Middle frontal gyrus (tissue), 1 donor: ENCODE data around the gene KCNG1.
"Not testable (repeated sequence)": the region's sequence is repeated elsewhere in the genome, so short reads cannot be mapped to it uniquely, and the experiment has no call there.

Experiments
- DNase-seq: peaks from one replicate; pipeline ENCODE4 v3.0.0-alpha.2; 2015; ENCODE audit warnings: low spot score; ENCODE audit errors: extremely low spot score

The KCNG1 gene

DNA sequence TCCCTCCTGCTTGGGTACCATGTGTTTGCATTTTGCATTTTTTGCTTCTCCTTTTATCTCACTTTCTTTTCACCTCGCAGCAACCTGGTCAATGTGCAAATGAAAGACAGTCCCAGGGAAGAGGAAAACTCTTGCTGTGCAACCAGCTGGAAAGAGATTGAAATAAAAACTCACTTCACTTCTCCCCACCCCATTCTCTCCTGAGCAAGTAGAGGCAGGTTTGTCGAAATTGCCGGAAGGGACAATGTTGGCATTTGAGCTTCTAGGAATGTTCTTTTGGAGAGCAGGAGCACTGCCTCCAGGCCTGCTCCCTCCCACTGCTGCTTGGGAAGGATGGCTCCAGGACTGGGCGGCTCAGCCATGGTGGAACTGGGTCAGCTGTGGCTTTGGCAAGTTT, 30.6 kb downstream of the KCNG1 start:
- no peak for DNase-seq

DNA sequence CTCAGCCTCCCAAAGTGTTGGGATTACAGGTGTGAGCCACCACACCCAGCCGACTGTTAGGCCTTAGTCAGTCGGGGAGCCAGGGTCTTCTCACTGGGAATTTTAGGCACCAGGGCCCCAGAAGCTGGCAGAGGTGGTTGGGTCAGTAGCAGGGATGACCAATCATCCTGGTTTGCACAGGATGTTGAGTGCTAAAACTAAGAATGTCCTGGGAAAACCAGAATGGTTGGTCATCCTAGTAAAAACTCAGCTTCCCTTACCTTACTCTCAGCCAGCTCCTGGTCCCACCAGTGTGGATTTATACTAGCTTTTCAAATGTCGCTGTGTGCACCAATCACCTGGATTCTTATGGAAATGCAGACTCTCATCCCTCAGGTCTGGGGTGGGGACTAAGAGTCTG, 31.8 kb downstream of the KCNG1 start:
- DNase-seq, result no peak

DNA sequence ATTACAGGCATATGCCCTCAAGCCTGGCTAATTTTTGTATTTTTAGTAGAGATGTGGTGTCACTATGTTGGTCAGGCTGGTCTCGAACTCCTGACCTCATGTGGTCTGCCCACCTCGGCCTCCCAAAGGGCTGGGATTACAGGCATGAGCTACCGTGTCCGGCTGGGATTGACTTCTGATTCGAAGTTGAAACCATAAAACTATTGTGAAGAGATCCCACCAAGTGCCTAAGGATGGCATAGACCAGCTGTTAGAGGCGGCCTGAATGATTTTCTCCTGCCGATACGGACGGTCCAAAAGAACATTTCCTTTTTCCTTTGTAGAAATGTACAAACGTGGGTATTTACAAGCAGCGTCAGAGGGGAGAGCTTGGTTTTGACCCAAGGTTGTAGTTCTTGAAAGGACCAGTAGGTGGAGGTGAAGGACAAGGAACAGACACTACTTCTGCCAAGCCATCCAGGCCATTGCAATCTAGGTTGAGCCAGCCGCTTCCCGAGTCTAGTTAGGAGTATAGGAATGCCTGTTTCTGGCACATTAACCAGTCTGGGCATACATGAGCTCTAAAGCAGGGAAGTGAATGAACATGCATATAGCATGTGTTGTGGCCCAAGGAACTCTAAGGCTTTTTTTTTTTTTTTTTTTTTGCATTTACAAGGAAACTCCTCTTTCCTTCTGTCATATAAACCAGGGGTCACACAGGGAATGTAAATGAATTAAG, 35.3 kb downstream of the KCNG1 start:
- peak; percentile 67 for DNase-seq

DNA sequence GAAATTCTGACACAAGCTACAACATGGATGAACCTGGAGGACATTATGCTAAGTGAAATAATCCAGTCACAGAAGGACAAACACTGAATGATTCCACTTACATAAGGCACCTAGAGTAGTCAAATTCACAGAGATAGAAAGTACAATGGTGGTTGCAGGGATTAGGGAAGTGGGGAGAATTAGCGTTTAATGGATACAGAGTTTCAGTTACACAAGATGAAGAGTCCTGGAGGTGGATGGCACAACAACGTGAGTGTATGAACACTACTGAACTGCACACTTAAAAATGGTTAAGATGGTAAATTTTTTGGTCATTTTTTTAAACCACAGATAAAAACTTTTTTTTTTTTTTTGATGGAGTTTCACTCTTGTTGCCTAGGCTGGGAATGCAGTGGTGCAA, 39.6 kb downstream of the KCNG1 start:
- no peak for DNase-seq

DNA sequence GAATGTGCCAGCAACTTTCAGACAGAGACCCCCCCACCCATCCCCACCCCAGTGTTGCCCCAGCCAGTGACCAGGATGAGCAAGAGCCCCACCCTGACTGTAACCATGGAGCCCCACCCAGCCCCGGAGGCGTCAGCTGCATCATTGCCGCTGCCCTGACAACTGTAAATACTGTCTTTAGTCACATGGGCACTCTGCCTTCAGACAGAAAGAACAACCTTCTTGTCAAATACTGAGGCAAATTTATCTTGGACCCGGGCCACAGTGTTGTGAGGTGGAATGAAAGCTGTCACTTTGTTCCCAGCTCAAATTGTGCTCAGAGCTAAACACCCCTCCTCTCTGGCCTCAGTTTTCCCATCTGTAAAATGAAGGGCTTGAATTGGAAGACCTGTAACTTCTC, 40.5 kb downstream of the KCNG1 start:
- no peak for DNase-seq

DNA sequence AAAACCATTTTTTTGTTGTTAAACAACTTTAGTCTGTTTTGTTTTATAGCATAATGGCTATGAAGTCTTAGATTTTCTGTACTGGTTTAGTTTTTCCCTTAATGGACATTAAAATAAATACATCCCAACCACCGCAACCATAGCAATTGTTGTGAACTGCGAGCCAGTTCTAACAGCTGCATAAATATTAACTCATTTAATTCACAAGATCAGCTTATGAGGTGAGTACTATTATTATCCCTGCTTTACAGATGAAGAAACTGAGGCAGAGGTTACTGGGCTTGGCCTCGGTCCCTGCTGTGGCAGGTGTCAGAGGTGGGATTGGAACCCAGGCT, 41.2 kb downstream of the KCNG1 start:
- no peak for DNase-seq

DNA sequence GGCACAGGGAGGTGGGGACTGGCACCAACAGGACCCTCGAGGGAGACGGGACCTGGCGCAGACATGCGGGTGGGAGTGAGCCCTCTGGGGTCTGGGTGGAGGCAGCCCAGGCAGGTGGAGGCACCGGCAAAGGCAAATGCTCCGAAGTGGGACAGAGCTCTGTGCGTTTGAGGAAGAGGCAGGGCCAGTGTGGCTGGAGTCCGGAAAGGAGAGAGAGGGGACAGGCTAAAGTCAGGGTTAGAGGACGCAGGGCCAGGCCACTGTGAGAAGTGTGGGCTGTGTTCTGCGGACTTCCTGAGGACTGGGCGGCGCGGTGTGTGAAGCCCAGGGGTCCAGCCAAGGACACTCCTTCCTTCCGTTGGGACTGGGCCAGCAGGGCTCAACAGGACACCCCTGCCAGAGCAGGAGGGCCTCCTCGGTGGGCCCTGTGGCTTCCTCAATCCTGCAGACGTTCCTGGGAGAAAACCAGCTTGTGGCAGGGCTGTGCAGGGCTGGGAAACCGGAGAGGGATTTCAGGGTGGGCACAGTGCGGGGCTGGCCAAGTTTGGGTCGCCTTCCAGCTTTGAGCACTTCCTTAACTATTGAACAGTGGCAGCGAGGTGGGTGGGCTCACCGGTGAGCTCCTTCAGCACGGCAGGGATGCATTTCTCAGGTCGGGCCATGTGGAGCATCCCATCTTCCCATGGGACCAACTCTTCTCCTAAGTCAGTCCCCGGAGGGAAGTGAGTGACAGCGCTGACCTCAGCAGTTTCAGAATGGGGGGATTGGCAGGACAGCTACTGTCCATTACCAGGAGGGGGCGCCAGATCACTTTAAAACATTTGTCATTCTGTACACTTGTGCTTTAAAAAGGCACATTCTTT, 41.8 kb downstream of the KCNG1 start:
- DNase-seq, result no peak

DNA sequence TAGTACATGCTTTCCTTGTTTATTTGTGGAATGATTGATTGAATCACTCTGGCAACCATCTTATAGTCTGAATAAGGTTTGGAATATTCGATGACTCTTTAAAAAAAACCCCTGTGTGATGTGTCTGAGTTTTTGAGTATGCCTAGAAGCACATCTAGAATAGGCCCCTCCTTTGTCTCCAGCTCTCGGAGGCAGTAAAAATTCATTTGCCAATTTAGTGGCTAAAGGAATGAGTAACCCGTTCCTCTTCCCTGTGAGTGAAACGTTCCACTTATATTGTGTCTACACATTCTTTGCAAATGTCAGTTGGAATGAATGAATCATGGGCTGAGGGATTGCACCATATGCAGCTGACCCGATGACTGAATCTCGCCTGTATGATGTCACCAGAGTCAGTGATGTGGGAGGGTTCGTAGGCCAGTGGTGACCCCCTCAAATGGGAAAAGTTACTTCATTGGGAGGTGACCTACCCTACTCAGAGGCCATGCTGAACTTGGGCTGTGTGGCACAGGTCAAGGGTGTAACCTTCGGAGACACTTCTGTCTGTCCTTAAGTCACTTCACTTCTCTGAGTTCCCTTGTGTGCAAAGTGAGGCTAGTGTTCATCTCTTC, 42.7 kb downstream of the KCNG1 start:
- no peak for DNase-seq

DNA sequence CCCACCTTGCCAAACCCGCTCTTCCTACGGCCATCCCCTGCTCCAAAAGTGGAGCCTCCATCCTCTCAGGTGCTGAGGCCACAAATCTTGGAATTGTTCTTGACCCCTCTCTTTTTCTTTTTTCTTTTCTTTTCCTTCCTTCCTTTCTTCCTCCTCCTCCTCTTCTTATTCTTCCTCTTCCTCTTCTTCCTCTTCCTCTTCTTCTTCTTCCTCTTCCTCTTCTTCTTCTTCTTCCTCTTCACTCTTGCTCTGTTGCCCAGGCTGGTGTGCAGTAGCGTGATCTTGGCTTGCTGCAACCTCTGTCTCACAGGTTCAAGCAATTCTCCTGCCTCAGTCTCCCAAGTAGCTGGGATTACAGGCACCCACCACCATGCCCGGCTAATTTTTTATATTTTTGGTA, 44.4 kb downstream of the KCNG1 start:
- DNase-seq, result not testable (repeated sequence)

DNA sequence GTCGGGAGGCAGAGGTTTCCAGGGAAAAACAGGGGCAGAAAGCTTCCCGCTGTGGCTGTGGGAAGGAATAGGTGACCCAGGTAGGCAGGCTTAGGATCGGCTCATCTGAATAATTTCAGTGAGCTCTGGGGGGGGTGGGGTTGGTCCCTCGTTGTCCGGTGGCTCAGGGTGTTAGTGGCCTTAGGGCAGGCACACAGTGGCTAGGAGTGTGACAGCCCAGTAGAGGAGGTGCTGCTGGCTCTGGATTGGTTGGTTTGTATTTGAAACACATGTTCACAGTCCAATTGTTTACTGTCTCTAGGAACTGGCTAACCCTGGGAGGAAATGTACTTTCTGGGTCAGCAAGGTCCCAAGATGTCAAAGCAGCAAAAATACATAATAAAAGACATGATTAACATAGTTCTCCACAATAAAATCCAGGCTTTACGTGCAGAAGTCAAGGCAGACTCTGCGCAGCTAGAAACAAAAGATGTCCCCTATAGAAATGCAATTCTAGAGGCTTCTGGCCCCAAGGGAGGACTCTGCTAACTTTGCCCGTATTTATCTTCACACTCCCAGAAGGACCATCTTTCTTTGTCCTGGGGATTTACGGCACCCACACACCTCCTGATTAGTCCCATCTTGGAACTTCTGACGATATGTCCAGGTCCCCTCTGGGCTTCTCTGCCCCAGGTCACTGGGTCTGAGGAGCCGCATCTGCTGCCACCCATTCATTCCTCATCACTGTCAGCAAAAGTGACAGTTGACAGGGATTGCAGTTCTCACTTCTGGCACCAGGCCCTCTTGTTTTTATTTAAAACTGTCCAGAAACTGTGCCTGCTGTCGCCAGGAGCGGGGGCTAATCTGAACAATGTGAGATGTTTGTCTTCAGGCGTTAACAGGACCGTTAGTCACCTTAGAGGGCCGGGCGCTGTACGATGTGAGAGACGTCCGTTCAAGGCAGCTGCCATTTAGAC, 45.6 kb downstream of the KCNG1 start:
- no peak for DNase-seq

DNA sequence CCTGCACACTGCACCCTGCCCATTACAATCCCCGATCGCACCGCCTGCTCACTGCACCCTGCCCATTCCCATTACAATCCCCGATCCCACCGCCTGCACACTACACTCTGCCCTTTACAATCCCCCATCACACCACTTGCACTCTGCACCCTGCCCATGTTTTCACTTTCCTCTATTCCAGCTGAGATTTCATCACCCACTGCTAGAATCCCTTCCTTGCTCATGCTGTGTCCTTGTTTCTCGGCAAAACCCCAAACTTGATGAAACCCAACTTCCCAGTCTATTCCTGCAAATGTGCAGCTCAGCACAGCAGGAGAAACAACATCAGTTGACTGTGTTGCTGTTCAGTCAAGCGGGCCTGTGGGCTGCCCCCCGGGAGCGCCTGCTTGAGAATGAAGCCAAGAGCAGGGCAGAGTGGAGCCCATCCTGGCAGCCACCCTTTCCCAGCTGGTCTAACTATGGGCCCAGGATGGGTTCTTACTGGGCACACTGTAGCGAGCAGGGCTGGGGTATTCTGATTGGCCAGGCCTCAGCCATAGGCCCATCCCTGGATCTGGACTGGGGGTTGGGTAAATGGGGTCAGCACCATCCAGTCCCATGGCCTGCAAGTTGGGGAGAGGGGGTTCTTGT, 47.1 kb downstream of the KCNG1 start:
- DNase-seq, result no peak

DNA sequence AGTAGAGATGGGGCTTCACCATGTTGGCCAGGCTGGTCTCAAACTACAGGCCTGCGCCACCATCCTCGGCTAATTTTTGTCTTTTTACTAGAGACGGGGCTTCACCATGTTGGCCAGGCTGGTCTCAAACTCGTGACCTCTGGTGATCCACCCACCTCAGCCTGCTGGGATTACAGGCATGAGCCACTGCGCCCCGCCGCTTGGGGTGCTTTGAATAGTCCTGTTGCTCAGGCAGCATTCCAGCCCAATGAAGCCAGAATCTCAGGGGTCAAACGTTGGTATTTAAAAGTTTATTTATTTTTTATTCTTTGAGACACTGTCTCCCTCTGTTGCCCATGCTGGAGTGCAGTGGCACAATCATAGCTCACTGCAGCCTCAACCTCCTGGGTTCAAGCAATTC, 53.0 kb downstream of the KCNG1 start:
- no peak for DNase-seq

DNA sequence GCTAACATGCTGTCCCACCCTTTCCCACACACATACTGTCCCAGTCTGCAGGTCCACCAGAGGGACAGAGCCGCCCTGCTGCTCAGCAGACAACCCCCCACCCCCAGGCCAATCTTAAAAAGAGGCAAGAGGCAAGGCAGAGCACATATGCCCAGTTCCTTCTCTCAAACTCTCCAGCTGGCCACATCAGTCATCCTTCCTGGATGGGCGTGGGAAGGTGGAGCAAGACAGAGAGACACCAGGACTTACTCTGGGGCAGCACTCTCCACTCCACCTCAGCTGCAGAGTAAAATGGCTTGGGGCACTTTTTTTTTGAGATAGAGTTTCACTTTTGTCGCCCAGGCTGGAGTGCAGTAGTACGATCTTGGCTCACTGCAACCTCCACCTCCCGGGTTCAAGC, 53.5 kb downstream of the KCNG1 start:
- DNase-seq, result no peak

DNA sequence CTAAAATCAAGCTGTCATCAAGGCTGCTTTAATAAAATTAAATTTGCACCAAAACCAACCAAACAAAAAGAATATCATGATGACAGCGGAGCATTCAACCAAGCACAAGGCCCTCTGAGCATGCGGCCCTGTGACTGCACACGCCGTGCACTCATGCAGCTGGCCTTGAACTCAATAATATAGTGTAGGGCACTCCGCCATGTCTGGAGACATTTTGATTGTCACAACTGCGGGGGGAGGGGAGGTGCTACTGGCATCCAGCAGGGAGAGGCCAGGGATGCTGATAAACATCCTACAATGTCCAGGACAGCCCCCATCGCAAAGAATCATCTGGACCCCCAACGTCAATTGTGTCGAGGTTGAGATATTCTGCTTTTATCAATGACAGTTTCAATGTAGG, 54.6 kb downstream of the KCNG1 start:
- DNase-seq, result no peak

DNA sequence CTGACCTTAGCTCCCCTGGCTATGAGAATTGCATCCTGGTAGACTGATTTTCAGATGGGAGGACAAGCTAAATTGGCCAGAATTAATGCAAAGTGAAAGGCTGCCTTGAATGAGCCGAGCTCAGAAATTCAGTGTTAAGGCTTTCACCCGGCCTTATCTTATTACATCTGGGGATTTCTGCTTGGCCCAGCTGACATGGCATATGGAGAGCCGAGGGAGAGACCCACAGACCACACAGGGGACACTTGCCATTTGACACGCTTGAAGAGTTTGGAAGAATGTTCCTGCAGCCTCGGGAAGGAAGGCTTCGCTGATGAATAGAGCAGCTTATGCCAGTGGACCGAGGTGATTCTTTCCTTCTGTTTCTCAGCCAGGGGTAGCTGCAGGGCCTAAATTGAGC, 55.3 kb downstream of the KCNG1 start:
- no peak for DNase-seq

DNA sequence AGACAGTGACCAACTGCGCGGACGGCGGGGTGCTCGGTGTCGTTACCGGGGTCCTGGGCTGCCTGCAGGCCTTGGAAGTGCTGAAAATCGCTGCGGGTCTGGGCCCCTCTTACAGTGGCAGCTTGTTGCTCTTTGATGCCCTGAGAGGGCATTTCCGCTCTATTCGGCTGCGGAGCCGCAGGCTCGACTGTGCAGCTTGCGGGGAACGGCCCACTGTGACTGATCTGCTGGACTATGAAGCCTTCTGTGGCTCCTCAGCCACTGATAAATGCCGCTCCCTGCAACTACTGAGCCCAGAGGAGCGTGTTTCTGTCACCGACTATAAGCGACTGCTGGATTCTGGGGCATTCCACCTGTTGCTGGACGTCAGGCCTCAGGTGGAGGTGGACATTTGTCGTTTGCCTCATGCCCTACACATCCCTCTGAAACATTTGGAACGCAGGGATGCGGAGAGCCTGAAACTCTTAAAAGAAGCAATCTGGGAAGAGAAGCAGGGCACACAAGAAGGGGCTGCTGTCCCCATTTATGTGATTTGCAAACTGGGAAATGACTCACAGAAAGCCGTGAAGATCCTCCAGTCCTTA, 63.3 kb downstream of the KCNG1 start:
- DNase-seq, result no peak

DNA sequence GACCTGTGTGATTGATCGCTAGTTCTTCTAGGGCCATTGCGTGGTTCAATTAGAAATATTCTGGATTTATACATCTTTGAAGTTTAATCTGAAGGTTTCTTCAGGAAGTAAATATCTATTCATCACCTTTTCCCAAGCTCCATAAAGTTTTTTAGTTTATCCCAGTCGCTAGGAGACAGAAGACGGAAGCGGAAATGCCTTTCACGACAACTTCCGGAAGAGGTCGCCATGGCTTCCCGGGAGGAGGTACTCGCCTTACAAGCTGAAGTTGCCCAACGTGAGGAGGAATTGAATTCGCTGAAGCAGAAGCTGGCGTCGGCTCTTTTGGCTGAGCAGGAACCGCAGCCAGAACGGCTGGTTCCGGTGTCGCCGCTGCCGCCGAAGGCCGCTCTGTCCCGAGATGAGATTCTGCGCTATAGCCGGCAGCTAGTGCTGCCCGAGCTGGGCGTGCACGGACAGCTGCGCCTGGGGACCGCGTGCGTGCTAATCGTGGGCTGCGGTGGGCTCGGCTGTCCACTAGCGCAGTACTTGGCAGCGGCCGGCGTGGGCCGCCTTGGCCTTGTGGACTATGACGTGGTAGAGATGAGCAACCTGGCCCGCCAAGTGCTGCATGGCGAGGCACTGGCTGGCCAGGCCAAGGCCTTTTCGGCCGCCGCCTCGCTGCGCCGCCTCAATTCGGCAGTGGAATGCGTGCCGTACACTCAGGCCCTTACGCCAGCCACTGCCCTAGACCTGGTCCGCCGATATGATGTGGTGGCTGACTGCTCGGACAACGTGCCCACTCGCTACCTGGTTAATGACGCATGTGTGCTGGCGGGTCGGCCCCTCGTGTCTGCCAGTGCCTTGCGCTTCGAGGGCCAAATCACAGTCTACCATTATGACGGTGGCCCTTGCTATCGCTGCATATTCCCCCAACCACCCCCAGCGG, 64.0 kb downstream of the KCNG1 start, which contains the start of gene MOCS3:
MOCS3 (plus strand) TSS at position 204 of the 928 bp plus-strand sequence; CDS start at position 229, 25 bp downstream.
- DNase-seq, result peak; percentile 80

DNA sequence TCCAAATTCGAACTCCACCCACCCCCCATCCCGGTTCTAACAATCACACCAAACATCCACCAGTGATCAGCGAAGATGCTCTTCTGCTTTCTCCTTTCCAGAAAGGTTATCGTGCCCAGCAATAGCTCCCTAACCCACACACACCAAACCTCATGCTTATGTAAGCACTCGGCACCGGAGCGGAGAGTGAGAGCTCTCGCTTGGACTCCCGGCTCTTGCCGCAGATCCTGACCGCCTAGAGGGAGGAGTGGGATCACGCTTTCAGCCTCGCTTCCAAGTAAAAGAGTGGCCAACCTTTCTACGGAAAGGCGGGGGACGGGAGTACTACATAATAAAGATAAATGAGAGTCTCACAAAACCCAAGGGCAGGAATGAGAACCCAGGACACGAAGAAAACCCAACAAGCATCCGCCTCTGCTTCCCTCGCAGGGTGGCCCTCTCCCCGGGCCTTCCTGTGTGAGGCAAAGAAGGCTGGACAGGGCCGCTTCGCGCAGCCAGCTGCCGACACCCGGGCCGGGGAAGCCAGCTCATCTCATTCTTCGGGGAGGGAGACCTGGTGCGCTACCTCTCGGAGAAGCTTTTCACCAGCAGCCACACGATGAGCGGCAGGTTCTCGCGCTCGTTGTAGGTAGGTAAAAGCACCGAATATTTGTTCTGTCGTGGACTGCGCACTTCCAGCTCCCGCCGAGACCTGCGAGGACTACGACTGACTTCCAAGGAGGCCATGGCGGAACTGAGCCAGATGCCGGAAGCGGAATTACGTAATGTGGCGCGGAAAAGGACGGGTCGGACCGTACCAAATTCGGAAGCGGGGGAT, 64.9 kb downstream of the KCNG1 start, which contains the start of gene DPM1:
DPM1 (minus strand) TSS at position 735 of the 817 bp plus-strand sequence; CDS start at position 726, 9 bp downstream.
- peak; percentile 81 for DNase-seq
